SK-N-SH treated with all-trans-retinoic acid at 6 μM for 48 hours (cell line): ENCODE data around the gene ZNF385B.

Experiments
- ATAC-seq: fragments of 200-7000 bp; cut with Tn5 transposase; 3 replicates; pipeline ENCODE4 v1.9.1; 2020; ENCODE audit warnings: mild to moderate bottlenecking, moderate library complexity
- BACH2 ChIP-seq: fragments of 250-450 bp; sonication (Bioruptor Pico); IDR thresholded peaks from 2 replicates; pipeline ENCODE4 v1.9.0; 2021; ENCODE audit warnings: mild to moderate bottlenecking, borderline replicate concordance
- CREB5 ChIP-seq: fragments of 250-450 bp; sonication (Bioruptor Pico); IDR thresholded peaks from 2 replicates; pipeline ENCODE4 v1.5.1; 2020; ENCODE audit warnings: low read depth, mild to moderate bottlenecking, moderate library complexity
- CSDC2 ChIP-seq: fragments of 250-450 bp; sonication (Bioruptor Pico); IDR thresholded peaks from 2 replicates; pipeline ENCODE4 v1.5.0; 2020; ENCODE audit warnings: mild to moderate bottlenecking, moderate library complexity
- ESRRG ChIP-seq: fragments of 250-450 bp; sonication (Bioruptor Pico); IDR thresholded peaks from 2 replicates; pipeline ENCODE4 v1.6.1; 2021; ENCODE audit warnings: mild to moderate bottlenecking
- GLIS3 ChIP-seq: fragments of 250-450 bp; sonication (Bioruptor Pico); IDR thresholded peaks from 2 replicates; pipeline ENCODE4 v1.5.0; 2020; ENCODE audit warnings: mild to moderate bottlenecking, moderate library complexity
- ISL1 ChIP-seq: fragments of 250-450 bp; sonication (Bioruptor Pico); IDR thresholded peaks from 2 replicates; pipeline ENCODE4 v2.1.2; 2022; ENCODE audit warnings: mild to moderate bottlenecking, moderate library complexity
- OSR1 ChIP-seq: fragments of 250-450 bp; sonication (Bioruptor Pico); IDR thresholded peaks from 2 replicates; pipeline ENCODE4 v1.8.0; 2022; ENCODE audit warnings: moderate library complexity, mild to moderate bottlenecking, inconsistent platforms
- PATZ1 ChIP-seq: fragments of 250-450 bp; sonication (Bioruptor Pico); IDR thresholded peaks from 2 replicates; pipeline ENCODE4 v1.8.0; 2020; ENCODE audit warnings: mild to moderate bottlenecking, moderate library complexity, borderline replicate concordance
- POU6F1 ChIP-seq: fragments of 250-450 bp; sonication (Bioruptor Pico); IDR thresholded peaks from 2 replicates; pipeline ENCODE4 v1.8.0; 2021; ENCODE audit warnings: low read depth, mild to moderate bottlenecking, moderate library complexity, borderline replicate concordance
- RARB ChIP-seq: fragments of 250-450 bp; sonication (Bioruptor Pico); IDR thresholded peaks from 2 replicates; pipeline ENCODE4 v1.8.0; 2021; ENCODE audit warnings: mild to moderate bottlenecking, moderate library complexity
- SNAI2 ChIP-seq: fragments of 250-450 bp; sonication (Bioruptor Pico); IDR thresholded peaks from 2 replicates; pipeline ENCODE4 v1.5.0; 2020; ENCODE audit warnings: mild to moderate bottlenecking, moderate library complexity
- TCF4 ChIP-seq: fragments of 250-450 bp; sonication (Bioruptor Pico); IDR thresholded peaks from 2 replicates; pipeline ENCODE4 v1.8.0; 2021; ENCODE audit warnings: mild to moderate bottlenecking, moderate library complexity, borderline replicate concordance
- TSHZ2 ChIP-seq: fragments of 250-450 bp; sonication (Bioruptor Pico); IDR thresholded peaks from 2 replicates; pipeline ENCODE4 v1.5.0; 2020; ENCODE audit warnings: mild to moderate bottlenecking, moderate library complexity
- ZC3H10 ChIP-seq: fragments of 250-450 bp; sonication (Bioruptor Pico); IDR thresholded peaks from 2 replicates; pipeline ENCODE4 v1.5.1; 2021; ENCODE audit warnings: mild to moderate bottlenecking, moderate library complexity
- ZFP3 ChIP-seq: fragments of 250-450 bp; sonication (Bioruptor Pico); IDR thresholded peaks from 2 replicates; pipeline ENCODE4 v1.5.0; 2020; ENCODE audit warnings: mild to moderate bottlenecking, moderate library complexity
- ZNF565 ChIP-seq: fragments of 450-650 bp; formaldehyde crosslinking; conservative IDR thresholded peaks from 2 replicates; pipeline ENCODE4 v1.5.0; 2020; ENCODE audit warnings: low read depth, mild to moderate bottlenecking, moderate library complexity
- ZNF70 ChIP-seq: fragments of 450-650 bp; formaldehyde crosslinking; IDR thresholded peaks from 2 replicates; pipeline ENCODE4 v1.5.0; 2020; ENCODE audit warnings: mild to moderate bottlenecking, moderate library complexity
- ZNF8 ChIP-seq: fragments of 450-650 bp; formaldehyde crosslinking; IDR thresholded peaks from 2 replicates; pipeline ENCODE4 v1.5.0; 2020; ENCODE audit warnings: mild to moderate bottlenecking, moderate library complexity

ZNF385B gene

GRCh38 chr2:179702912-179703311, 158.5 kb downstream of the ZNF385B start:
- no peak for ATAC-seq

GRCh38 chr2:179701524-179702110, 159.8 kb downstream of the ZNF385B start:
- TF ChIP-seq OSR1, result no peak
- peak; percentile 25; the same call in 1 of the 2 replicates for TF ChIP-seq ISL1 (CRISPR knock-in tag)
- peak; percentile 99 for ATAC-seq

More at GRCh38 chr2:179702912-179703311, 158.5 kb downstream of the ZNF385B start:
- TF ChIP-seq ZNF70 (CRISPR knock-in tag), result no peak
- no peak for TF ChIP-seq GLIS3 (CRISPR knock-in tag)
- TF ChIP-seq CREB5 (CRISPR knock-in tag), result no peak

- ATAC-seq, result no peak
Observed at GRCh38 chr2:179695486-179695885, 165.9 kb downstream of the ZNF385B start.

More at GRCh38 chr2:179695486-179695885, 165.9 kb downstream of the ZNF385B start:
- TF ChIP-seq SNAI2 (no peak), CREB5 (CRISPR knock-in tag) (no peak), ZNF70 (CRISPR knock-in tag) (no peak), GLIS3 (CRISPR knock-in tag) (no peak), TSHZ2 (no peak), POU6F1 (CRISPR knock-in tag) (no peak), ZNF8 (CRISPR knock-in tag) (no peak), ZNF565 (CRISPR knock-in tag) (no peak), RARB (CRISPR knock-in tag) (no peak), ZFP3 (no peak), BACH2 (CRISPR knock-in tag) (no peak), OSR1 (no peak), ISL1 (CRISPR knock-in tag) (no peak), ZC3H10 (CRISPR knock-in tag) (no peak), ESRRG (CRISPR knock-in tag) (no peak), TCF4 (CRISPR knock-in tag) (no peak), CSDC2 (CRISPR knock-in tag) (no peak), PATZ1 (CRISPR knock-in tag) (no peak)
